GM21447 (cell line): ENCODE measurements around the gene TRAF2.

Experiments used
- ATAC-seq: cut with Tn5 transposase; IDR thresholded peaks from one replicate; pipeline ENCODE4 v1.9.1; 2021; ENCODE audit not compliant: unreplicated experiment

TRAF2 gene

DNA sequence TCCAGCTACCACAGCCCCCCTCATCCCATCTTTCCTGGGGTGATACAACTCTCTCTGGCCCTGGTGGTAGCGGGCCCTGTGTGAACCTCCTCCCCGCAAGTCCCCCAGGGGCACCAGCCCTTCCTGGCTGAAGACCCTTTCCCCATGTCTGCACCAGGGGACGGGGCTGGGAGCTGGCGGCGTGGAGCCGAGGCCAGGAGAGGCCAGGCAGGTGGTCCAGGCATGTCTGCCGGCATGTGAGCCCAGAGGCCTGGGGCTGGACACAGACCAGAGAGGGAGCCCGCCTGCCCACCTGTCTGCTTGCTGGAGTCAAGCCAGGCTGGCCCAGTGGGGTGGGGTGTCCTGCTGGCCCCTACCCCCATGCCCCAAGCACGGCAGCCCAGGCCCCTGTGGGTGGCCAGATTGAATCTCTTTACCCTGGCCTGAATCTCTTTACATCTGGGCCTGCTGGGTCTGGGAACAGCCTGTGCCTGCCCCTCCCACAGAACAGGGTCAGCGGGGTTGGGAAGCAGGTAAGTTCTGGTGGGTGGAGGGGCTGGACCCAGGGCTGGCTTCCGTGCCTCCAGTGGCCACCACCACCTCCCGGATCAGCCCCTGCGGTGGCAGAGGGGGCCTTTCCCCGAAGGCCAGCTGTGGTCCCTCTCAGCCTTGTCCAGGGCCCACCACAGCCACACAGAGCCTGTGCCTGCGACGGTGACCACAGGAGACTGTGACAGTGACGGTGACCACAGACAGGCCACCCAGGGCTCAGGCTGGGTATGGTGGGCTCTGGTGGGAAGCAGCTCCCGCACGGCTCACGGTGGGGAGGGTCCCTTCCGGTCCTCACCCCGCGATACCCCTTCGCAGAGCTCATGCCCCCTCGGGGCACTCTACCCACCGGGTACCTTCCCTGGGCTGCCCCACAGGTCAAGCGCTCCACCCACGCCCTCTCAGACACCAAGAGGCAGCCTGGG lies 72.9 kb downstream of the TRAF2 start:
- no peak for ATAC-seq

DNA sequence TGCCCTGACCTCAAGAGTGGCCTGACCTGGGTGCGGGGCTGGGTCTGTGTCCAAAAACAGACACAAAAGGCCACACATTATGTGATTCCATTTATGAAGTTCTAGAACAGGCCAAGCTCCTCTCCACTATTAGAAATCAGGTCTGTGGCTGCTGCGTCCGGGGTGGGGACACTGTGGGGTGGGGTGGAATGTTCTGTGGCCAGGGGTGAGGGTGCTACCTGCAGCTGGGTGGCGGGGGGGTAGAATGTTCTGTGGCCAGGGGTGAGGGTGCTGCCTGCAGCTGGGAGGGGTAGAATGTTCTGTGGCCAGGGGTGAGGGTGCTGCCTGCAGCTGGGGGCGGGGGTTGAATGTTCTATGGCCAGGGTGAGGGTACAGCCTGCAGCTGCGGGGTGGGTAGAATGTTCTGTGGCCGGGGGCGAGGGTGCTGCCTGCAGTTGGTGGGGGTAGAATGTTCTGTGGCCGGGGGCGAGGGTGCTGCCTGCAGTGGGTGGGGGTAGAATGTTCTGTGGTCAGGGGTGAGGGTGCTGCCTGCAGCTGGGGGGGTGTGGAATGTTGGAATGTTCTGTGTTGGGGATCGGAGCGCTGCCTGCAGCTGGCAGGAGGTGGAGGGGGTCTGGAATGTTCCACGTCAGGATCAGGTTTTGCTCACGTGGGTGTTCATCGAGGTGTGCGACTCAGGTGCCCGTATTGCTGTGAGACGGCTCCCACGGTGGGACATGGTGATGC lies 74.1 kb downstream of the TRAF2 start:
- ATAC-seq: no peak

DNA sequence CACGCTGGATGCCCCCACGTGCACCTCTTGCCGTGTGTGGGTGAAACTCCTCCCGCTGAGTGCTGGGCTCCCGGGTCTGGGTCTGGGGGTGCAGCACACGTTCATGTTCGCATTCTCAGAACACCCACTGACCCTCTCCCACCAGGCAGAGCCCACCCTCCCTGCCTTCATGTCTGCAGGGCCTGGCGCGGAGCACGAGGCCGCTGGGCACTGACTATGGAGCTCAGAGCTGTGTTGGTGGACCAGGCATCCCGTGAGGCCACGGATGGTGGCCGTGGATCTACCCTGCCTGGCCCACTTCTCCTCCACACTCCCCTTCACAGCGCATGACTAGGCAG lies 74.6 kb downstream of the TRAF2 start:
- ATAC-seq: no peak

DNA sequence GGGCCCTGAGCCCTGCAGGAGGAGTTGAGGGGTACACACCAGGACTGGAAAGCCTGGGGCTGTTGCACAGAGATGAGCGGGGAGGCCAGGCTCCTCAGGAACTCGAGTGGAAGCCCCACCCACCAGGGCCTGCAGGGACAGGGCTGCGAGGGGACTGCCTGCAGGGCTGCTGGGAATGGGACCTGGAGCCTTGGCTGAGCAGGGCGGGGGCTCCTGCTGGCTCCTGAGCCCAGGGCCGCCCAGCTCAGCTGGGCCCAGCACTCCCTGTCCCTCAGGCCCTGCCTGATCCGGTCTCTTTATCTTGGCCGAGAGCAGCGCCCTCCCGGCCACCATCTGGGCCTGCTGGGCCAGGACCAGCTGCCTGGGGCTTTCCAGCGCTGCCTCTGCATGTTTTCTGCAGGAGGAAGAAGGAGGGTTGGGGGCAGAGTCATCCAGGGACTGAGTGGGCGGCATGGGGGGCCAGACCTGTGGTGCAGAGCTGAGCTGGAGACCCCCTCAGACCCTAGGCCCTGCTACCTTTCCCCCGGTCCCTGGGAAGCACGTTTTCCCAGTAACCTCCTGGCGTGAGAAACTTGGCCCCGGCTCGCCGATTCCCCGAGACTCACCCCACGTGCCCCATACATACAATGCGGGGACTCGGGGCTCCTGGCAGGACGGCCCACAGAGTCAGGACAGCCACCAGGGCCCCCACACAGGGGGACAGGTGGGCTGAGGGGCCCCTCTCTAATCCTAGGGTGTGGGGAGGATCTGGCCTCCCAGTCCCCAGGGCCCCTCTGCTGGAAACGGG lies 75.2 kb downstream of the TRAF2 start:
- no peak for ATAC-seq

DNA sequence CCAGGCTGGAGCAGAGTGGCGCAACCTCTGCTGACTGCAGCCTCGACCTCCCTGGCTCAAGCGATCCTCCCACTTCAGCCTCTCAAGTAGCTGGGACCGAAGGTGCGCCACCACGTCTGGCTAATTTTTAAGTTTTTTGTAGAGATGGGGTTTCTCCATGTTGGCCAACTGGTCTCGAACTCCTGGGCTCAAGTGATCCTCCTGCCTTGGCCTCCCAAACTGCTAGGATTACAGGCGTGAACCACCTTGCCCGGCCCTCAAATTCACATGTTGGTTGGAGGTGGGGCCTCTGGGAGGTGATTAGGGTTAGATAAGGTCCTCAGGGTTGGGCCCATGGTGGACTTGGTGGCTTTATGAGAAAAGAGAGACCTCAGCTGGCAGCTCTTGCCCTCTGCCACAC lies 75.8 kb downstream of the TRAF2 start:
- no peak for ATAC-seq

DNA sequence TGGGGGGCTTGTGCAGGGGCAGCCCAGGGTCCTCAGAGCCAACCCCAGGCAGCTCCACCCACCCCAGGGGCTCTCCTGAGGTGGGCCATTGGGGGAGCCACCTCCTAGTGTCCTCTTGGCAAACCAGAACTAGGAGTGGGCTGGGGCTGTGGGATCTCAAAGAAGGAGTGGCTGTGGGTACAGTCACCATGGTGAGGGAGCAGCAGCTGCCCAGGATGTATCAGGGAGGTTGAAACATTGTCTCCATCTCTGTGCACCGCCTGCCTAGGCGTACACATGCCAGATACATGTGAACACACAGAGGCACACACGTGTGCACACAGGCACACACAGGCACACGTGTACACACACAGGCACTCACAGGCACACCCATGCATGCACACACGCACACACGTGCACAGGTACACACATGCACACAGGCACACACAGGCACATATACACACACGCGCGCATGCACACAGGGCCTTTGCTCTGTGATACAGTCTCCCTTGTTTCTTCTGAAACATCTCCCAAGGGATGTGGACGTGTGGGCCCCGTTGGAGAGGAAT lies 76.5 kb downstream of the TRAF2 start:
- ATAC-seq: no peak

DNA sequence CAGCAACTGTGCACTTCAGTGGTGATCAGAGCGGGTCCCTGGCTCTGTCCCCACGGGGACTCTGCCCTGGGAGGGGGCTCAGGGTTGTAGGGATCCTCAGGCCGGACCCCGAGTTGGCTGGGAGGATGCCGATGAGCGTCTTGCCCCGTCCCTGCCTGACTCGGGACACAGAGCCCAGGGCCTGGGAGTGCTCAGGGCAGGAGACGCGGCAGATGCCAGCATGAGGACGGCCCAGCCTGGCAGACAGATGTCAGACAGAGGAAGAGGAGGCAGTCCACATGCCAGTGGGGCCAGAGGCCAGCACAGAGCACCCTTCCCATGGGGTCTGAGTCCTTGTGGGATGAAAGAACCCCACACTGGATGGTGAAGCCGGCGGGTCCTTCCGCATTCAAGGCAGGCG lies 77.0 kb downstream of the TRAF2 start:
- no peak for ATAC-seq

DNA sequence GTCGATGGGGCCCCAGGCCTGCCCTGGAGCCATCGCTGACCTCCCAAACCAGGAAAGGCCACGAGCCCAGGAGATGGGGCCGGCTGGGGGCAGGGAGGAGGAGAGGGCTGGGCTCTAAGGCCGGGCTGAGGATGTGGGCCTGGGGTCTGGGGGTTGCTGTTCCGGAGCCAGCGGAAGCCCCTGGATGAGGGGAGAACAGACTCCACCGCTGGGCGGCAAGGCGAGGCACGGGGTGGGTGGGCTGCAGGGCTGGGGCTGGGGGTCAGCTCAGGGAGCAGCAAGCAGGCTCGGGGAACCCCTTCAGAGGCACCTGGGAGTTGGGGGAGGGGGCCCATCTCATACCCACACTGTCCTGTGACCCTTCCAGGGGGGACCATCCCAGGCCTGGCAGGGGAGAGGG lies 77.4 kb downstream of the TRAF2 start:
- ATAC-seq: no peak

DNA sequence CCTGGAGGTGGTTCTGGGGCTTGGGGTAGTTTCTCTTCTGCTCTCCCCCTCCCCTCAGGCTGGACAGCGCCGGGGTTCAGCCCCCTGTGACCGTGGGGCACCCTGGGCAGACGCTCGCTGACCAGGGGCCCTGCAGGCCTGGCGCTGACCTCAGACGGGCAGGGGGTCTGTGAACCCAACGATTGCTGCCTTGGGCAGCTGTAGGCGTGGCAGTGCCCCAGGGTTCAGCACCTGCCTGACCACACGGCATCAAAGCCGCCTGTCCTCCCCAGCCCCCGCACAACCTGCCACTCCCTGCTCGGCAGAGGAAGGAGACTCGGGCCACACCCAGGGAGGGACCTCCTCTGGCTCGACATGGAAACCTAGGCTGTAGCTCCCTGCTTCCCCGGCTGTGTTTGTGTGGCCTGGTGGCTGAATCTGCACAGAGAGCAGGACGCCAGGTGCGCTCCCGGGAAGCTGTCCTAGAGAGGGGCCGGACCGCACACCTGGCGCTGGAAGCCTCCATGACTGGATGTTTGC lies 77.9 kb downstream of the TRAF2 start:
- ATAC-seq: no peak

DNA sequence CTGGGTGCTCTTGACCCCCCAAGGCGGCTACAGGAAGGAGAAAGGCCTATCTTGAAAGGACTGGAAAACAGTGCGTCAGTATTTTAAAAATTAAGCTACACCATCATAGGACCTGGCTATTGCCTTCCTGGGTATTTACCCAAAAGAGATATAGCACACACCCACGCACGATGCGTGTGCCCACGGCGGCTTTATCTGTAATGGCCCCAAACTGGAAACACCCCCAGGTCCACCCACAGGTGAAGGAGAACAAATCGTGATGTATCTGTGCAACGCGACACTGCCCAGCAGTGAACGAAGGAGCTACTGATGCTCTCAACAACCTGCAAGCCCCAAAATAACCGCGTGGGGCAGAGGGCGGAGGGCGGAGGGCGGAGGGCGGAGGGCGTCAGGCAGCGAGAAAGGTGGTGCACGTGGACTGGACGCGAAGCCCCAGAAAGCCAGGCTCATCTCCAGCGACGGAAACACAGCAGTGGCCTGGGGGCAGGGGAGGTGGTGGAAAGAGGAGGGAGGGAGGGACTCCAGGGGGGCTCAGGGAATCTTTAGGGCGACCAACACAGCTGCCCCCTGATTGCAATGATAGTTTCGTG lies 78.6 kb downstream of the TRAF2 start:
- ATAC-seq: no peak

DNA sequence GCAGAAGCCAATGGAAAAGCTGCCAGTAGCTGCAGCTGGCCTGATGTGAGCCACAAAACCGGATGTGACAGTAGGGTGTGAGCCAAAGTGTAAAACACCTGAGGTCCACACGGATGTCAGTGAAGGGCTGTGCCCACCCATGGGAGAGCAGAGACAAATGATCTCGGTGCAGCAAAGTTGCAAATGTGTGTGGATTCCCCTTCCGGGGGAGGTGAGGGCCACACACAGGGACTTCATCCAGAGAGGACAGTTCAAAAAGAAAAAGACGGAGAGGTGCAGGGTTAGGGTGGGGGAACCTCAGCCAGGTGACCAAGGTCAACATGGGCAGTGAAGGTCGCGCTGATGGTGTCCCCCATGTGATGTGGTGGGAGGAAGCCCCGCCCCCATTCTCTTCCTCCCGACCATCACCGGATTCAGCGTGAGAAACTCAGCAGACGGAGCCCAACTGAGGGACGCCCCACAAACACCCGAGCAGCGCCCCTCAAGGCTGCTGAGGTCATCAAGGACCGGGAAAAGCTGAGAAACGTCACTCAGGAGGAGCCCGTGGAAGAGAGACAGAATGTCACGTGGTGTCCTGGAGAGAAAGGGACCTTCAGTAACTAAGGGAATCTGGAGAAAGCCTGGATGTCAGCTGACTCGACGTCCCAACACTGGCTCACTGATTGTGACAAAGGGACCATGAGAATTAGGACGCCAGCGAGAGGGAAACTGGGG lies 79.6 kb downstream of the TRAF2 start:
- no peak for ATAC-seq

DNA sequence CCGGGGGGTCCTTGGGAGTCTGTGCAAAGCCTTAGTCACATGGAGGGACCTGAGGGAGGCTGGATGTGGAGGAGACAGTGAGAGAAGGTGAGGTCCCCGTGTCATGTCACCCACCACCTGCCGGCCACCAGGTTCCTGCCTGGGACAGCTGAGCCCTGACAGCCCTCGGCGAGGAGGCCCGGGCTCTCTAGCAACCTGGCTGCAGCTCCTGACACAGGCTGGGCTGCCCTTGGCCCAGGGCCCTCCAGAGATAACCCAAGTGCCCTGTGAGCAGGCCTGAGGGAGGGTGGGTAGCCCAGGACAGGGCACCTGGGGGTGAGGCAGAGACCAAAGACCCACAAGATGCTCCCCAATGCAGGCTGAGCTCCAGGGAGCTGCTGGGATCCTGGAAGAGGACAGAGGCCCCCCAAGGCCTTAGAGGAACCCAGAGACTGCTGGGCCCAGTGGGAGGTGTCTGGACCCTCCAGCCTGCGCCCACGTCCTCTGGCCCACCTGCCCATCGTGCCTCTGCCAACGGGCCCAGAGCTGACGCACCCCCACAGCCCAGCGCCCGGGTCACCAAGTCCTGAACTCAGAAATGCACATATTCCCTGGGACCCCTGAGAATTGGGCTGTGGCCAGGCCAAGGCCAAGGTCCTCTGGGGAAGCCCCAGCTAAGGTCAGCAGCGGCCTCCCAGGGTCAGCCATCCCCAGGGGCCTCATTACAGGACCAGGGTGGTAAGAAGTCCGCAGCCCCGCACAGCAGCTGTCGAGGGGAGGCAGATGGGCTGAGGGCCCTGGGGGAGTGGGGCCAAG lies 82.2 kb downstream of the TRAF2 start:
- ATAC-seq: no peak

DNA sequence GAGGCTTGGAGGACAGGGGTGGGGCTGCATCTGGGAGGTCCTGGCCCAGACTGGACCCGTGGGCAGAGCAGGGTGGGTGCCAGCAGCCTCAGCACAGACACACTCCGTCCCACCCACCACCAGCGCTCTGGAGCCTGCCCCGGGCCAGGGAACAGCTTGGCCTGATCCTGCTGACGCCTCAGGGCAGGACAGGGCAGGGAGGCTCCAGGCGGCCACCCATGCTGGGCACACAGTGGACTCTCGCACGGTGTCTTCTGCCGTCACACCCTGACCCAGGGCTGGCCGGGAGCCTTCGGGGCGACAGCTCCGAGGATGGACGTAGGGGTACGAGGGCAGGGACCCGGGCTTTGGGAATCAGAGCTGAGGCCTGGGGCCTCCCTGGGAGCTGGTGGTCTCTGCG lies 82.8 kb downstream of the TRAF2 start:
- ATAC-seq: no peak

DNA sequence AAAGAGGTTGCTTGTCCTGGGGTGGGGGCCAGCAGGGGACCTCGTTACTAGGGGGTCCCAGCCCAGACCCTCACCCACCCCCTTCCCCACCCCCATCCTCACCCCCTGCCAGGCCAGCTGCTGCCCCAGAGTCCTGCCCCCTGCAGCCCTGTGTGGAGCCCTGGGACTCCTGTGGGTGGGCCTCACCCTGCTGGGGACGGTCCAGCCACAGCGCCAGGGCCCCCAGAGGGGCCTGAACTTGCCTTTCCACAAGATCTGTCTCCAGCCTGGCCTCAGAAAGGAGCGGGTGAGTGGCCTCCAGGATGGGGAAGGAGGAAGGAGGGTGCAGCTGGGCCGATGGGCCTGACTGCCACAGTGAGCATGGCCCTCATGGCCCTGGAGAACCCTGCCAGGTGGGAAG lies 83.5 kb downstream of the TRAF2 start:
- no peak for ATAC-seq

DNA sequence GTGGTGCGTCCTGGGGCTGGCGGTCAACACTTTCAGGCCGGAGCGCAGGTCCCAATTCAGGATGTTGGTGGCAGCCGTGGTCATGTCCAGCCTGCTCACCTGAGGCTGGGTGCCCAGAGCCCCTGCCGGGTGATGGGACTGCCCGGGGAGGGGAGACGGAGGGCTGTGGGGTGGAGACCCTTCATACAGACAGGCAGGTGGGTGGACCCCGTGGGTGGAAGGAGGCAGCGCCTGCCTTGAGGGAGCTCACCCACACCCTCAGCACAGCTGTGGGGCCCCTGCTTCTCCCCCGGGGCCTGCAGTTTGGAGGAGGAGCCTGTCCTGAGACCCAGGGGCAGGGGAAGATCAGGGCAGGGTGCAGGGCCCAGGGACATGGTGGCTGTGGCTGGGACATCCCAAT lies 84.0 kb downstream of the TRAF2 start:
- ATAC-seq: no peak

DNA sequence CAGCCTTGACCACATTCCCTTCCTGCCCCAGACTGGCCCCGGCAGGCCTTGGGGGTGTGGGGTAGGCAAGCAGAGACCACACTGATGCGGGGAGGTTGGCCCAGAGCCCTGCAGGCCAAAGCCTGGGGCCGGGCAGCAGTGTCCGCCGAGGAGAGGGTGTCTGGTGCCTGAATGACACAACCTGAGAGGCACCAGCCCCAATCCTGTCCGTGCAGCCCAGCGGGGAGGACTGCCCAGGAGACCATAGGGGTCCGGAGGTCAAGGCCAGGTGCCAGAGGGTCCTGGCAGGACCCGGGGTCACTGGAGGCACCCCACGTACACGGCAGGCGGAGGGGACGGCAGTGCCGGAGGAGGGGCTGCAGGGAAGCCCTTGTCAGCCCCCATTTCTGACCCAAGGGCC lies 85.4 kb downstream of the TRAF2 start:
- ATAC-seq: no peak

DNA sequence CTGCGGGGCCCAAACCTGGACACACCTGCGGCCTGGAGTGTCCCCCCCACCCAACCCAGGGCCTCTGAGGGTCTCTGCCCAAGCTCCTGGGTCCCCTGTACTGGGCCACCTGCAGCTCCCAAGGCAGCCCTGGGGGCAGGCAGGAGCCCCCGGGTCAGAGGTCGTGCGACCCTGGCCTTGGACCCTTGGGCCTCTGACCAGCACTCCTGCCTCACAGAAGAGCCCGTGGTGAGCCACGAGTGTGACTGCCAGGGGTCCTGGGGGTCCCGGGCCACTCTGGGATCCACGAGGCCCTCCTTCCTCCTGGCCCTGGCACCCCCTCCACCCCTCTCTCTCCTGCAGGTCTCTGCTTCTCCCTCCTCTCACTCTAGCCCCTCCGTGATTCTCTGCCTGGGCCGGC lies 86.0 kb downstream of the TRAF2 start:
- ATAC-seq: no peak

DNA sequence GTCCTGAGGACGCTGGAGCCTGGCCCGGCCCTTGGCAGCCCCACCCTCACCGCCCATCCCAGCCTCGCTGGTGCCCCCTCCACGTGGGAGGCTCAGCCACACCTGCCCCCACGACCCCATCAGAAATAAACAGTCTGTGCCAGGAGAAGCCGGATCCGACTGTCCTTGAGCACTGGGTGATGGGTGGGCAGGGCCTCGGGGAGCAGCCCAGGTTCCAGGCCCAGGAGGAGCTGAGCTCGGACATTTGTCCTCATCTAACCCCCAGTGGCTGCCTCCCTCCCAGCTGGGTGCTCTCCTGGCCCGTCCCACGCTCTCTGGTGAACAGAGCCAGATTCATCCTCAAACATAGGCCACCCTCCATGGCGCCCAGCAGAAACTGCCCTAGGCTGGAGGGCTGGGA lies 86.4 kb downstream of the TRAF2 start:
- ATAC-seq: no peak
